ENCODE data around the gene ZNF862. TPM values are rescaled to one million over a fixed set of nuclear protein-coding genes. Genes with fewer than 3 reads are reported as not detected.

ZNF862 gene
- total and polyA plus RNA-seq, 2 donors (not counting 1 experiment from before 2014, with no cell fraction given): 24.1 to 33.0 TPM

DNA sequence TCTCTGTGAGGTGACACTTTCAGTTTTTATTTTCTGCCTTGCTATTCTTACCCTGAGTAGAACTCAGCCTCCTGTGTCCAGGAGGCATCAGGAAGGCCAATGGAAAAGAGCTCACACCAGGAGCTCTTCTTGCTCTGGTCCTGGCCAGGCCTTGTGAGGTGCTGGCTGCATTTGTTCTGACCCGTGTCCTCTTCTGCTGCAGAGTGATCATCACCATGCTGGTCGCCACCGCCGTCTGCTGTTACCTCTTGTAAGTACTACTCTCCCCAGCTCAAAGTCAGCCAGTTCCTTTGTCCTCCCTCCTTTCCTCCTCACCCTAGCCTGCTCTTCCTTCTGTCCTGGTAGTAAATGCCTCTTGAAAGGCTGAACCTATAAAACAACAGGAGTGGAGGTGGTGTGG lies 37.2 kb downstream of the ZNF862 start:
- no peak for ATAC-seq (ENCODE audit: low read depth)
- intact Hi-C loops (cut with micrococcal nuclease): loop anchor here (10.0 kb wide), 1 partner anchor 381 kb away; the partner anchor contains the start of gene ZNF746

DNA sequence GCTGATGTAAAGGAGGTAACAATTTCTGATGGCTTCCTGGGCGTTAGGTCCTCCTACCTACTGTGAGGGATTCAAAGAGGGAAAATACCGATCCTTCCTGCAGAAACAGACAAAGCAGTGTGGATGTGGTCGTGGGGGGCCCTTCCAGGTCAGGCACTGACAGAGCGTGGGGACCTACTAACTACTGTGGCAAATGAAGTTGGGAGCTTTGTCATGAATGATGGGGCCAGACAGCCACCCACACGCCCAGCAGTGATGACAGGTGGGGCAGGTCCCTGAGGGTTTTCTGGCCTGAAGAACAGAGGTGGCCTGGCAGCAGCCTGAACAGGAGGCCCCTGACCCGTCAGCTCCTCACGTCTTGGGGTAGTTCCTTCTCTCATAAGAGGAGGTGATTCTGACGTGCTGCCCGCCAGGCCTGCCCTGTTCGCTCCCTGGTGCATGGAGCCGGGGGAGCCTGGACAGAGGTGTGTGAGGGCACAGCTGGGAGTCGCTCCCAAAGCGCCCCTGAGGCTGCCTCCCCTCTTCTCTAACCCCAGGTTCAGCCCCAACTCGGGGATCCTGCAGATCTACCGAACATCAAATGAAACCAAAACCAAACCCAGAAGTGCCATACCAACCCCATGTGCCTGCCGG lies 39.8 kb downstream of the ZNF862 start:
- H3K4me2 ChIP-seq (replicated peaks; ENCODE audit: low read depth, low read length, poor library complexity, severe bottlenecking): no peak overlapping the region
- Mint-ChIP-seq H3K27ac (no peak overlapping the region), H3K4me1 (peaks cover 21% of the 10 kb centered on the region), H3K9me3 (ENCODE audit: insufficient read depth) (no peaks in the 10 kb centered on the region), H3K4me3 (no peak overlapping the region), H3K27me3 (no peaks in the 10 kb centered on the region)
- H3K27me3 ChIP-seq (replicated peaks in 1 of 4; ENCODE audit: control extremely low read depth in 1 of 4, control insufficient read depth in 3 of 4, insufficient read depth in 4 of 4, low read length in 3 of 4): no peaks in the 10 kb centered on the region
- POLR2A ChIA-PET: no interaction called here
- no peak overlapping the region for H2AFZ ChIP-seq (ENCODE audit: insufficient read depth, low read depth, low read length, poor library complexity, severe bottlenecking)
- intact Hi-C loops (cut with micrococcal nuclease): loop anchor here (10.0 kb wide), 1 partner anchor 383 kb away; the partner anchor contains the start of gene ZNF746
- H3K9me3 ChIP-seq (ENCODE audit: control extremely low read depth in 1 of 3, control insufficient read depth in 2 of 3, insufficient read depth in 1 of 3, low read length in 2 of 3): no peaks in the 10 kb centered on the region
- H3K4me1 ChIP-seq (ENCODE audit: control insufficient read depth in 2 of 2, insufficient read depth in 2 of 2, low read length in 2 of 2): peaks cover 10 to 12% of the 10 kb centered on the region in 2 donors
- no peak overlapping the region for H3K4me3 ChIP-seq (ENCODE audit: control extremely low read depth in 1 of 5, extremely low read depth in 1 of 5, insufficient read depth in 1 of 5, low read depth in 2 of 5, low read length in 4 of 5)
- H4K20me1 ChIP-seq (ENCODE audit: control insufficient read depth, insufficient read depth, low read length, poor library complexity, severe bottlenecking): no peaks in the 10 kb centered on the region
- DNase-seq: peak; percentile 2
- CTCF ChIA-PET: no interaction called here
- ATAC-seq (ENCODE audit: low read depth): no peak
- 92% methylated on average over 16 of the region's 16 CpGs for WGBS (ENCODE audit: insufficient coverage)
- H3K79me2 ChIP-seq (ENCODE audit: control insufficient read depth, insufficient read depth, low read length): peaks cover 12% of the 10 kb centered on the region
- H3K36me3 ChIP-seq (replicated peaks in 1 of 2; ENCODE audit: control extremely low read depth in 1 of 2, control insufficient read depth in 1 of 2, extremely low read depth in 1 of 2, insufficient read depth in 2 of 2, low read length in 1 of 2): peaks cover 0 to 10% of the 10 kb centered on the region in 2 experiments
- no peak overlapping the region for H3K9ac ChIP-seq (ENCODE audit: low read length)
- TF ChIP-seq EZH2 (IDR thresholded peaks at IDR 0.05; ENCODE audit: borderline replicate concordance, insufficient read depth, low read depth, low read length, poor library complexity, severe bottlenecking): no peak
- TF ChIP-seq, protein P1, sequence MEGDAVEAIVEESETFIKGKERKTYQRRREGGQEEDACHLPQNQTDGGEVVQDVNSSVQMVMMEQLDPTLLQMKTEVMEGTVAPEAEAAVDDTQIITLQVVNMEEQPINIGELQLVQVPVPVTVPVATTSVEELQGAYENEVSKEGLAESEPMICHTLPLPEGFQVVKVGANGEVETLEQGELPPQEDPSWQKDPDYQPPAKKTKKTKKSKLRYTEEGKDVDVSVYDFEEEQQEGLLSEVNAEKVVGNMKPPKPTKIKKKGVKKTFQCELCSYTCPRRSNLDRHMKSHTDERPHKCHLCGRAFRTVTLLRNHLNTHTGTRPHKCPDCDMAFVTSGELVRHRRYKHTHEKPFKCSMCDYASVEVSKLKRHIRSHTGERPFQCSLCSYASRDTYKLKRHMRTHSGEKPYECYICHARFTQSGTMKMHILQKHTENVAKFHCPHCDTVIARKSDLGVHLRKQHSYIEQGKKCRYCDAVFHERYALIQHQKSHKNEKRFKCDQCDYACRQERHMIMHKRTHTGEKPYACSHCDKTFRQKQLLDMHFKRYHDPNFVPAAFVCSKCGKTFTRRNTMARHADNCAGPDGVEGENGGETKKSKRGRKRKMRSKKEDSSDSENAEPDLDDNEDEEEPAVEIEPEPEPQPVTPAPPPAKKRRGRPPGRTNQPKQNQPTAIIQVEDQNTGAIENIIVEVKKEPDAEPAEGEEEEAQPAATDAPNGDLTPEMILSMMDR (IDR thresholded peaks at IDR 0.05): no peak
- no peak overlapping the region for H3K27ac ChIP-seq (ENCODE audit: low read length in 2 of 2)

More for the DNA sequence above, 37.2 kb downstream of the ZNF862 start:
- 98% methylated on average over 4 of the region's 4 CpGs for WGBS (ENCODE audit: insufficient coverage)
- H3K4me1 ChIP-seq (ENCODE audit: control insufficient read depth in 2 of 2, insufficient read depth in 2 of 2, low read length in 2 of 2): peaks cover 19 to 20% of the 10 kb centered on the region in 2 donors
- no peak overlapping the region for H3K9ac ChIP-seq (ENCODE audit: low read length)
- no peaks in the 10 kb centered on the region for H4K20me1 ChIP-seq (ENCODE audit: control insufficient read depth, insufficient read depth, low read length, poor library complexity, severe bottlenecking)
- no peak overlapping the region for H3K4me2 ChIP-seq (replicated peaks; ENCODE audit: low read depth, low read length, poor library complexity, severe bottlenecking)
- H3K9me3 Mint-ChIP-seq (ENCODE audit: insufficient read depth): no peaks in the 10 kb centered on the region
- peak overlapping the region; percentile 46 for H3K27ac Mint-ChIP-seq
- H3K27me3 Mint-ChIP-seq: no peaks in the 10 kb centered on the region
- no peak overlapping the region for H3K4me3 ChIP-seq (ENCODE audit: control extremely low read depth in 1 of 5, extremely low read depth in 1 of 5, insufficient read depth in 1 of 5, low read depth in 2 of 5, low read length in 4 of 5)
- CTCF ChIA-PET: no interaction called here
- H3K27me3 ChIP-seq (replicated peaks in 1 of 4; ENCODE audit: control extremely low read depth in 1 of 4, control insufficient read depth in 3 of 4, insufficient read depth in 4 of 4, low read length in 3 of 4): no peaks in the 10 kb centered on the region
- peaks cover 29% of the 10 kb centered on the region for H3K4me1 Mint-ChIP-seq
- H2AFZ ChIP-seq (ENCODE audit: insufficient read depth, low read depth, low read length, poor library complexity, severe bottlenecking): no peak overlapping the region
- no peak overlapping the region for H3K27ac ChIP-seq (ENCODE audit: low read length in 2 of 2)
- TF ChIP-seq, protein P1 (IDR thresholded peaks at IDR 0.05): no peak
- TF ChIP-seq EZH2 (IDR thresholded peaks at IDR 0.05; ENCODE audit: borderline replicate concordance, insufficient read depth, low read depth, low read length, poor library complexity, severe bottlenecking): no peak
- POLR2A ChIA-PET: no interaction called here
- peak overlapping the region; percentile 90 for H3K4me3 Mint-ChIP-seq
- no peak for DNase-seq
- no peaks in the 10 kb centered on the region for H3K9me3 ChIP-seq (ENCODE audit: control extremely low read depth in 1 of 3, control insufficient read depth in 2 of 3, insufficient read depth in 1 of 3, low read length in 2 of 3)
- H3K36me3 ChIP-seq (replicated peaks in 1 of 2; ENCODE audit: control extremely low read depth in 1 of 2, control insufficient read depth in 1 of 2, extremely low read depth in 1 of 2, insufficient read depth in 2 of 2, low read length in 1 of 2): peaks cover 0 to 10% of the 10 kb centered on the region in 2 experiments
- H3K79me2 ChIP-seq (ENCODE audit: control insufficient read depth, insufficient read depth, low read length): peaks cover 12% of the 10 kb centered on the region
